CD4-positive, CD25-positive, alpha-beta regulatory T cell (primary cell): ENCODE measurements around the gene MRPL50. TPM values are rescaled to one million over a fixed set of nuclear protein-coding genes. Genes with fewer than 3 reads are reported as not detected.

ENCODE experiments used
- ATAC-seq, 2 donors: fragments of 150-1000 bp; cut with Tn5 transposase; one replicate each; pipeline ENCODE4 v1.10.0; 2021; ENCODE audit warnings: low read depth in 2 of 2, moderate number of reproducible peaks in 2 of 2, moderate library complexity in 1 of 2
- DNase-seq, 3 donors: peaks; one replicate each; pipeline versions ENCODE4 v3.0.0 to v3.0.0-alpha.2; 2012 to 2022; ENCODE audit warnings: mixed read lengths in 1 of 3
- H3K27ac ChIP-seq: one replicate; pipeline ENCODE4 v1.7.0; 2013; ENCODE audit warnings: mild to moderate bottlenecking, low read length; ENCODE audit not compliant: insufficient read depth, poor library complexity, severe bottlenecking
- H3K27me3 ChIP-seq: one replicate; pipeline ENCODE4 v1.7.0; 2013; ENCODE audit warnings: low read length; ENCODE audit not compliant: control insufficient read depth, insufficient read depth
- H3K36me3 ChIP-seq: one replicate; pipeline ENCODE4 v1.7.0; 2013; ENCODE audit warnings: mild to moderate bottlenecking, low read length, moderate library complexity; ENCODE audit not compliant: control insufficient read depth, insufficient read depth
- H3K4me1 ChIP-seq: 2 replicates; pipeline ENCODE4 v1.7.0; 2013; ENCODE audit warnings: mild to moderate bottlenecking, low read length; ENCODE audit not compliant: insufficient read depth, control insufficient read depth, poor library complexity, severe bottlenecking
- H3K4me3 ChIP-seq: one replicate; pipeline ENCODE4 v1.7.0; 2013; ENCODE audit warnings: low read depth, mild to moderate bottlenecking, low read length, moderate library complexity
- H3K9me3 ChIP-seq, 2 experiments: 1 replicate in 1 of 2; 2 replicates in 1 of 2; pipeline ENCODE4 v1.7.0; 2013; ENCODE audit warnings: low read length in 2 of 2, mild to moderate bottlenecking in 1 of 2, moderate library complexity in 1 of 2; ENCODE audit not compliant: control insufficient read depth in 2 of 2
- H3K27ac Mint-ChIP-seq, 3 donors: one replicate each; pipeline ENCODE4 v1.8.0; 2020 to 2022; ENCODE audit warnings: mild to moderate bottlenecking in 3 of 3, mixed read lengths in 3 of 3, moderate library complexity in 2 of 3
- H3K27me3 Mint-ChIP-seq: one replicate; pipeline ENCODE4 v1.8.0; 2022; ENCODE audit warnings: mild to moderate bottlenecking, mixed read lengths
- H3K36me3 Mint-ChIP-seq: one replicate; pipeline ENCODE4 v1.8.0; 2020; ENCODE audit warnings: mixed read lengths
- H3K4me1 Mint-ChIP-seq, 4 donors: one replicate each; pipeline ENCODE4 v1.8.0; 2020 to 2022; ENCODE audit warnings: mixed read lengths in 4 of 4, mild to moderate bottlenecking in 1 of 4
- H3K4me3 Mint-ChIP-seq, 4 donors: one replicate each; pipeline ENCODE4 v1.8.0; 2020 to 2022; ENCODE audit warnings: mild to moderate bottlenecking in 4 of 4, mixed read lengths in 4 of 4, moderate library complexity in 3 of 4
- H3K9me3 Mint-ChIP-seq, 7 donors: one replicate each; pipeline ENCODE4 v1.8.0; 2020 to 2022; ENCODE audit warnings: mixed read lengths in 7 of 7, mild to moderate bottlenecking in 3 of 7, moderate library complexity in 2 of 7
- polyA plus RNA-seq, 4 donors: library from polyadenylated mRNA; unstranded; fragments of 300-500 nt; fragmentation: Illumina TruSeq; gene quantifications; one replicate each; pipeline ENCODE4 v1.2.3, GENCODE V29; 2021
- total RNA-seq: library from RNA; stranded (reverse); gene quantifications from one replicate; pipeline ENCODE4 v1.2.3, GENCODE V29; 2022

MRPL50 gene
- total and polyA plus RNA-seq, 5 donors from 2014 or later, result 8.5 to 26.2 (median 18.1) TPM

- Mint-ChIP-seq H3K27ac (no peak overlapping the region), H3K9me3 (peaks cover 6 to 64% (median 32%) of the 10 kb centered on the region in 7 donors), H3K27me3 (no peaks in the 10 kb centered on the region), H3K36me3 (peaks cover 15% of the 10 kb centered on the region), H3K4me1 (no peaks in the 10 kb centered on the region), H3K4me3 (no peak overlapping the region)
- Histone ChIP-seq H3K4me1 (no peaks in the 10 kb centered on the region), H3K4me3 (no peak overlapping the region), H3K27me3 (no peaks in the 10 kb centered on the region), H3K27ac (no peak overlapping the region), H3K36me3 (no peaks in the 10 kb centered on the region), H3K9me3 (peaks cover 48 to 55% of the 10 kb centered on the region in 2 experiments)
- DNase-seq, result no peak
- ATAC-seq, result no peak
Measured at GRCh38 chr9:101417389-101417788, 19.0 kb upstream of the MRPL50 start.

- Histone ChIP-seq H3K36me3 (no peaks in the 10 kb centered on the region), H3K27ac (no peak overlapping the region), H3K27me3 (no peaks in the 10 kb centered on the region), H3K4me1 (no peaks in the 10 kb centered on the region), H3K4me3 (no peak overlapping the region), H3K9me3 (peaks cover 55 to 73% of the 10 kb centered on the region in 2 experiments)
- ATAC-seq (no peak), DNase-seq (no peak)
- Mint-ChIP-seq H3K9me3 (peaks cover 6 to 72% (median 36%) of the 10 kb centered on the region in 7 donors), H3K4me3 (no peak overlapping the region), H3K27ac (no peak overlapping the region), H3K4me1 (no peaks in the 10 kb centered on the region), H3K36me3 (peaks cover 15% of the 10 kb centered on the region), H3K27me3 (no peaks in the 10 kb centered on the region)
Measured at GRCh38 chr9:101415578-101415977, 17.2 kb upstream of the MRPL50 start.

GRCh38 chr9:101414839-101415238, 16.4 kb upstream of the MRPL50 start:
- Mint-ChIP-seq H3K9me3 (peaks cover 6 to 71% (median 34%) of the 10 kb centered on the region in 7 donors), H3K4me3 (no peak overlapping the region), H3K4me1 (no peaks in the 10 kb centered on the region), H3K36me3 (peaks cover 15% of the 10 kb centered on the region), H3K27me3 (no peaks in the 10 kb centered on the region), H3K27ac (no peak overlapping the region)
- no peaks in the 10 kb centered on the region for H3K36me3 ChIP-seq
- no peak overlapping the region for H3K27ac ChIP-seq
- ATAC-seq (no peak), DNase-seq (no peak)
- H3K4me3 ChIP-seq, result no peak overlapping the region
- H3K4me1 ChIP-seq, result no peaks in the 10 kb centered on the region
- H3K9me3 ChIP-seq, result peaks cover 61 to 80% of the 10 kb centered on the region in 2 experiments
- no peaks in the 10 kb centered on the region for H3K27me3 ChIP-seq

- peaks cover 0 to 12% (median 5%) of the 10 kb centered on the region in 4 donors for H3K4me1 Mint-ChIP-seq
- peaks cover 59% of the 10 kb centered on the region for H3K36me3 Mint-ChIP-seq
- no peak overlapping the region for H3K4me3 Mint-ChIP-seq
- Histone ChIP-seq H3K27ac (no peak overlapping the region), H3K4me1 (no peaks in the 10 kb centered on the region), H3K27me3 (no peaks in the 10 kb centered on the region), H3K4me3 (no peak overlapping the region), H3K9me3 (peaks cover 79 to 95% of the 10 kb centered on the region in 2 experiments), H3K36me3 (peaks cover 46% of the 10 kb centered on the region)
- no peak overlapping the region for H3K27ac Mint-ChIP-seq
- no peaks in the 10 kb centered on the region for H3K27me3 Mint-ChIP-seq
- ATAC-seq (no peak), DNase-seq (no peak)
- peaks cover 14 to 82% (median 42%) of the 10 kb centered on the region in 7 donors for H3K9me3 Mint-ChIP-seq
Measured at GRCh38 chr9:101409079-101409477, 10.7 kb upstream of the MRPL50 start.

GRCh38 chr9:101408374-101409078, 10.1 kb upstream of the MRPL50 start:
- Histone ChIP-seq H3K4me3 (no peak overlapping the region), H3K27ac (no peak overlapping the region), H3K36me3 (peaks cover 51% of the 10 kb centered on the region), H3K9me3 (peaks cover 80 to 95% of the 10 kb centered on the region in 2 experiments), H3K27me3 (no peaks in the 10 kb centered on the region), H3K4me1 (no peaks in the 10 kb centered on the region)
- Mint-ChIP-seq H3K27ac (no peak overlapping the region), H3K9me3 (peaks cover 14 to 83% (median 39%) of the 10 kb centered on the region in 7 donors), H3K4me1 (peaks cover 0 to 17% (median 8%) of the 10 kb centered on the region in 4 donors), H3K36me3 (peaks cover 61% of the 10 kb centered on the region), H3K27me3 (no peaks in the 10 kb centered on the region), H3K4me3 (no peak overlapping the region)
- DNase-seq, result no peak
- ATAC-seq, result no peak

- Histone ChIP-seq H3K36me3 (peaks cover 84% of the 10 kb centered on the region), H3K4me1 (peaks cover 20% of the 10 kb centered on the region), H3K27me3 (no peaks in the 10 kb centered on the region), H3K9me3 (peaks cover 47 to 49% of the 10 kb centered on the region in 2 experiments), H3K27ac (no peak overlapping the region), H3K4me3 (no peak overlapping the region)
- no peak for ATAC-seq
- no peak for DNase-seq
- H3K4me3 Mint-ChIP-seq, result peak overlapping the region in 1 of 4 donors; percentile 22
- H3K9me3 Mint-ChIP-seq, result peaks cover 12 to 47% (median 27%) of the 10 kb centered on the region in 7 donors
- no peak overlapping the region for H3K27ac Mint-ChIP-seq
- H3K36me3 Mint-ChIP-seq, result peaks cover 82% of the 10 kb centered on the region
- H3K27me3 Mint-ChIP-seq, result no peaks in the 10 kb centered on the region
- H3K4me1 Mint-ChIP-seq, result peaks cover 28 to 46% (median 44%) of the 10 kb centered on the region in 4 donors
Measured at GRCh38 chr9:101403516-101404285, 5.3 kb upstream of the MRPL50 start.

- no peak overlapping the region for H3K27ac ChIP-seq
- no peaks in the 10 kb centered on the region for H3K27me3 ChIP-seq
- DNase-seq (no peak), ATAC-seq (no peak)
- H3K4me1 ChIP-seq, result peaks cover 38% of the 10 kb centered on the region
- Mint-ChIP-seq H3K4me3 (peak overlapping the region; percentile 97 to 100 (median 98)), H3K27ac (peak overlapping the region in 2 of 3 donors; percentile 59 to 100), H3K4me1 (peaks cover 48 to 77% (median 63%) of the 10 kb centered on the region in 4 donors), H3K9me3 (peaks cover 4 to 20% (median 8%) of the 10 kb centered on the region in 7 donors), H3K27me3 (no peaks in the 10 kb centered on the region), H3K36me3 (peaks cover 63% of the 10 kb centered on the region)
- peak overlapping the region; percentile 88 for H3K4me3 ChIP-seq
- H3K9me3 ChIP-seq, result peaks cover 14 to 16% of the 10 kb centered on the region in 2 experiments
- peaks cover 55% of the 10 kb centered on the region for H3K36me3 ChIP-seq
Measured at GRCh38 chr9:101400120-101400519, 1.7 kb upstream of the MRPL50 start.
